ENCODE data around the gene FKBP8.
"Not testable (repeated sequence)": the region's sequence is repeated elsewhere in the genome, so short reads cannot be mapped to it uniquely, and the experiment has no call there.

Gene FKBP8

DNA sequence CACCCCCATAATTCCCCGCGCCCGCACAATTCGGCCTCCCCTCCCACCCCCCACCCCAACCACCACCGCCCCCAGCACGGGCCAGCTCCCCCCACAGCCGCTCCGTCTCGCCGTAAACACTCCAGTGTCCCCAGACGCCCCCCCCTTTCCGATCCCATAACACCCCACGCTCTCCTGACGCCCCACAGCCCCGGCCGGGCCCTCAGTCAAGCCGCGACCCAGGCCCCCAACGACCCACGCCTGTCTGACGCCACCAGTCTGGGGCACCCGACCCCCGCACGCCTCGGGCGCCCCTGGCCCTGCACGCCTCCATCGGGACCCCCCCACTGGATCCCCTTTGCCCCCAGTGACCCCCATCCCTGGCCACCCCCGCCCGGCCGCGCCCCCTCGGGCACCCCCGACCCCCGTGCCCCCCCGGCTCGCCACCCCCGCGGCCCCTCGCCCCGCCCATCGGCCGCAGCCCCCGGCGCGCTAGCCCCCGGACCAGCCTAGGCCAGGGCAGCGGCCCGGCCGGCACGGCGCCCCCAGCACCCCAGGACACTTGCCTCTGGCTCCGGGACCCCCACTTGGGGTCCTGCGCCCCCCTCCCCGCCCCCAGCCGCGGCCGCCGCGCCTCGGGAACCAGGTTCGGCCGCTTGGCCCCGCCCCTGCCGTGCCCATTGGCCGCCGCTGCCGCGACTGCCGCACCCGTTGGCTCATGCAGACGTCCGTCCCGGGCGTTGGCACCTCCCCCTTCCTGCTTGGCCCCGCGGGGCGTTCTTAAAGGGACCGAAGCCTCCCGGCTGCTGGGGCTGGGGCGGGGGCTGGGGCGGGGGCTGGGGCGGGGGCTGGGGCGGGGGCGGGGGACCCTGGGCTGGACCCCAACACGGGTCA, at the start of gene FKBP8:
Gene FKBP8 (minus strand): TSS at position 633 of the 873 bp plus-strand sequence. CDS start 1,603 bp downstream, outside the sequence.
- peak; percentile 85 for DNase-seq

DNA sequence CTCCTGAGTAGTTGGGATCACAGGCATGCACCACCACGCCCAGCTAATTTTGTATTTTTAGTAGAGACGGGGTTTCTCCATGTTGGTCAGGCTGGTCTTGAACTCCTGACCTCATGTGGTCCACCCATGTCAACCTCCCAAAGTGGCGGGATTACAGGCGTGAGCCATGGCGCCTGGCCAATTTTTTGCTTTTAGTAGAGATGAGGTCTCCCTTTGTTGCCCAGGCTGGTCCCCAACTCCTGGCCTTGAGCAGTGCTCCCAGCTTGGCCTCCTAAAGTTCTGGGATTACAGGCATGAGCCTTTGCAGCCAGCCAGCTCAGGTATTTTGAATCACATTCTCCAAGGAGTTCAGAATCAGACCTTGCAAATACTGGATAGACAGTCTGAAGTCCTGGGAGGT, 49.4 kb upstream of the FKBP8 start:
- not testable (repeated sequence) for DNase-seq

DNA sequence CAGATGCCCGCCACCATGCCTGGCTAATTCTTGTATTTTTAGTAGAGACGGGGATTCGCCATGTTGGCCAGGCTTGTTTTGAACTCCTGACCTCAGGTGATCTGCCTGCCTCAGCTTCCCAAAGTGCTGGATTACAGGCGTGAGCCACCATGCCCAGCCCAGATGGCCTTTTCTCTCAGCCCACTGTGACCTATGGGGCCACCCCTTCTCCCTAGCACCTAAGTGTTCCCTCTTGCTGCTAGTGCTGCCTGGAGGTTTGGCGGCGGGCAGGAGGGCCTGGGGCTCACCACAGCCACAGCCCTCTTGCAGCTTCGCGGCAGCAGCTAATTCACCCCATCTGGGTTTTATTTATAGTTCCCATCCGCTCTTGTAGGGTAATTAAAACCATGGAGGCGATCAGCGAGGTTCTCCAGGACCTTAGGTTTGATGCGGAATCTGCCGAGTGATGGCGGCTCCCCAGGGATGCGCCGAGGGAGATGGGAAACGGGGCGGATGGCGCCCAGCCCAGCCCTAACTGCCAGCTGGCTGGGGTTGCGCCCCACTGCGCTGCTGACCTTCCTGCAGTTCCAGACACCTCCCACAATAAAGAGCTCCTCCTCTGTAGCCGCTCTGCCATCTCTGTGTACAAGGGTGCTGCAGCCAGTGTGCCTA, 48.5 kb upstream of the FKBP8 start:
- DNase-seq = no peak

DNA sequence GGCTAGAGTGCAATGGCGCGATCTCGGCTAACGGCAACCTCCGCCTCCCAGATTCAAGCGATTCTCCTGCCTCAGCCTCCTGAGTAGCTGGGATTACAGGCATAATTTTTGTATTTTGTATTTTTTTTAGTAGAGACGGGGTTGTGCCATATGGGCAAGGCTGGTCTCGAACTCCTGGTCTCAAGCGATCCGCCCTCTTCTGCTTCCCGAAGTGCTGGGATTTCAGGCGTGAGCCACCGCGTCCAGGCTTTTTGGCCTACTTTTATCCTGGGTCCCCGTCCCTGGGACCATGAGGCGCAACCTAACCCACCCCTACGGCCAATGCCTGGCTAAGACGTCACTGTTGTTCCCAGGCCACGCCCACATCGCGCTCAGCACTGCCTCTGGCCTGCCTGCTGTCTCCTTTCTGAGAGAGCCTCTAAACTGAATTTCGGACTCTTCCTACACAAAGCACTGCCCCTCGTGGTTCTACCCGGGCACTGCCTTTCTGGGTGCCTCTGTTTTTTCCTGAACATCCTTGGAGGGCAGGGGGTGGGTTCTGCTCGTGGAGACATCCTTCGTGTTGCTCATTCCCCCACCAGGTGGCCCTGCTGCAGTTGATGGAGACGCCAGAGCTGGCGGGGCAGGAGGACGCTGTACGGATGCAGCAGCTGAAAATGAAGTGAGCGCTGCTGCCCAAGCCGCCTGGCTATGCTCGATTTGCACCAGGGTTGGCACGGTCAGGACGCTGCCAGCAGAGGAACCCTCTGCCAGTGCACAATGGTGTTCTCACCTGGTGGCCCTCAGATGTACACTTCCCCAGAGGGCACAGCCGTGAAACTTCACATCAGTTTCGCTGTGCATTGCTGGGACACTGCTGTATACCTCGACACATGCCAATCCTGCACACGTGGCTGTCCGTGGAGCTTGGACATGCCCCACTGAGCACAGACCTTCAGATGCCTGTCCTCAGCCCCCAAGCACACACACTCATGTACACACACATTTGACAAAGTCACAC, 47.2 kb upstream of the FKBP8 start:
- peak; percentile 29 for DNase-seq

DNA sequence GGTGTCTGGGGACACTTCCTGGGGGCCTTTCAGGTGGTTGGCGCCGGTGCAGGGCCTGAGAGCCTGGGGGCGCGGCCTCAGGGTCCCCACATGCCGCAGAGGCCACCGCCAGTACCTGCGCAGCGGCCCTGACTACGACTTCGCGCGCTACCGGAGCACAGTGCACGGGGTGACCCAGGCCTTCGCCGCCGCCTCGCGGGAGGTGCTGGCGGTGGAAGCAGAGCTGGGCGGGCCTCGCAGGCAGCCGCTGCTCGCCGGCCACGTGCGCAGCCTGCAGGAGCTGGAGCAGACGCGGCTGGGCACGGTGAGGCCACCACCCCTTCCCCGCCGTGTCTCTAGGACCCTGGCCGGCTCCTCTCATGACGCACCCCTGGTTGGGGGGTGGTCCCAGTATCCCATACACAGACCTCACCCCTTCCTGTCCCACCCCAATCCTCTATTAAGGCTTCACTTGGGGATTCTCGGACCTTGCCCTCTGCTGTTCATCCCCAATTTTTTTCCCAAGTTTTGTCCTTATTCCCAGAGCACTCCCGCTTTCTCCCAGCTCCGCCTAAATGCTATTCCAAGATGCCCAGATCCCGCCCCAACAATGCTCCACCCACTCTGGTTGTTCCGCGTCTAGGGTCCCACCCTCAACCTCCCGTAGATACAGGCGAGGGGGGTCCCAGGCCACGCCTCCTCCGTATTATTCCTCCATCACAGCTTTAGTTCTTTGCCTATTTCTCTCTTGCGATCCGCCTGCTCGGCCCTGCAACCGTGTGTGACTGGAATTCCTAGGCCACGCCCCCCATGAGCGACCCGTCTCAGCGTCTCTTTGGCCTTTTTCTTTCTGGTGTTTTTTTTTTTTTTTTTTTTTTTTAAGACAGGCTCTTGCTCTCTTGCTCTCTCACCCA, 46.3 kb upstream of the FKBP8 start:
- peak; percentile 45 for DNase-seq

DNA sequence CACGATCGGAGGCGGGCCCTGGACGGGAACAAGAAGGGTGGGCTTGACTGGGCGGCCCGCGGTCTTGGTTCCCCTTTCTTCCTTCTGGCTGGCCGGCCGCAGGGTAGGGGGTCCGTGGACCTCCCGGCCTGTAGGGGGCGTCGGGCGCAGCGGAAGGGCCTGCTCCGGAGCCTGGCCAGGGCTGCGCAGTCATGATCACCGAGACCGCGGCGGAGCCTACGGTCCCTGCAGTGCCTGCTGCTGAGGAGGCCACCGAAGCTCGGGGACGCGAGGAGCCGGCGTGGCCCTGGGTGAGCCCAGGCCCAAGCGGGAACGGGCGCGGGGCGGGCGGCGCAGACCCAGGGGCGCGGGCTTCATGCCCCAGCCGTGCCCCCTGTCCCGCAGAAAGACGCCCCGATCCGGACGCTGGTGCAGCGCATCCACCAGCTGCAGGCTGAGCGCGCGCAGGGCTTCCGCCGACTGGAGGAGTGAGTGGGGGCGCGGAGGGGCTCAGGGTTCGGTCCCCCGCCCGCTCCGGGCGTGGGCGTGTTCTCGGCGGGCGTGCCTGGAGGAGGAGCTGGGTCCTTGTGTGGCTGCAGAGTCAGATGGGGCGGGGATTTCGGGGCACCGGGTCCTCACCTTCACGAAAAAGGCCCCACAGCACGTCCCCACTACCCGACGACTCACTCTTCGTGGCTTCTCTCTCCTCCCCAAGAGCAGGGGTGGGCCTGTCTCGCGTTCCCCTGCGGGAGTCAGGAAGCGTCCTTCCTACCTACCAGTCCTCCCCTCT, 45.4 kb upstream of the FKBP8 start, which contains the start of gene REX1BD:
Gene REX1BD (plus strand): TSS at position 188 of the 769 bp plus-strand sequence. CDS start 4 bp downstream, at position 192.
- peak; percentile 81 for DNase-seq

DNA sequence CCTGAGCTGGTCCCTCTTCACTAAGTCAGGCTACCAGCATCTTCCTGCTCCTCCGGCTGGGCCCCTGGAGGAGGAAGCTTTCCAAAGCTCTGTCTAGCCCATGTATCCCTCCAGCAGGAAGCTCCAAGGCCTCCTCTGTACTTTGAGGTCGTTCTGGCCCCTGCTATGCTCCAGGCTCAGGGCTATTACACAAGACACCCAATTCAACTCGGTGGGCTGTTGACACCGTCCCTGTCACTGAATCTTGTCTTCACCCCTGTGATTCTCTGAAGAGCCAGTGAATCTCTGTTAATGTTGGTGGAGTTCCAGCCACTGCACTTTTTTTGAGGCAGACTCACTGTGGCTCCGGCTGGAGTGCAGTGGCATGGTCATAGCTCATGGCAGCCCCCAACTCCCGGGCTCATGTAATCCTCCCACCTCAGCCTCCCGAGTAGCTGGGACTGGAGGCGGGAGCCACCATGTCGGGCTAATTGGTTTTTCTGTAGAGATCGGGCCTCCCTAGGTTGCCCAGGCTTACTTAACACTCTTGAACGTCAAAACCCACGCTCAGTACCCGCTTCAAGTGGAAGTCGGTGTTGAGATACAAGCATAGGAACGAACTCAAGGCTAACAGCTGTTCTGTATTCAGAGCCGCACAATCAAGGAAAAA, 44.7 kb upstream of the FKBP8 start:
- no peak for DNase-seq

DNA sequence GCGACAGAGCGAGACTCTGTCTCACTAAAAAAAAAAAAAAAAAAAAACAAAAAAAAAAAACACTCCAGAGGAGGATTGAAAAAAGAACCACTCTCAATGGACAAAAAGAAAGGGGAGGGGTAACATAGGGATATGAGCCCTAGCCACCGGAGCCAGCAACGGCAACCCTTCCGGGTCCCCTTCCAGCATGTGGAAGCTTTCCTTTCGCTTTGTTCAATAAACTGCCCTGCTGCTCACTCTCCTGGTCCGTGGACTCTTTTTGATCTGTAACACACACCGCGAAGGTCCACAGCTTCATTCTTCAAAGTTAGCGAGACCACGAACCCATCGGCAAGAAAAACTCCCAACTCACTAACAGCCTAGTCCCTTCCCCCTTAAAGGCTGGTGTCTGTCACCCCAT, 44.2 kb upstream of the FKBP8 start:
- DNase-seq = no peak

DNA sequence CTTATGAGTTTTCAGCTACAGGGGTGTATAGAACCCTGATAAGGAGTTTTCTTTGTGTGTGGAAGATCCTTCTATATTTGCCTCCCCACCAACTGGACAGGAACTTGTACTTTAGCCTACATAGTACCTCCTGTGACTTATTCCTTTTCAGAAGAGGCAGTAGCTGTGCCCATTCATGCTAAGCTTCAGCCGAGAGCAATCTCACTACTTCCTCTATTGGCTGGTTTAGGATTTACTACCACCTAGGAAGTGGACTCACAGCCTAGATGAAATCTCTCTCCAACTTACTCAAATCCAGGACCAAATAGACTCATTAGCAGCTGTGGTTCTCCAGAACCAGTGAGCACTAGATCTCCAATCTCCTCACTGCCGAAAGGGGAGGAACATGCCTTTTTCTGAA, 42.9 kb upstream of the FKBP8 start:
- DNase-seq = no peak

DNA sequence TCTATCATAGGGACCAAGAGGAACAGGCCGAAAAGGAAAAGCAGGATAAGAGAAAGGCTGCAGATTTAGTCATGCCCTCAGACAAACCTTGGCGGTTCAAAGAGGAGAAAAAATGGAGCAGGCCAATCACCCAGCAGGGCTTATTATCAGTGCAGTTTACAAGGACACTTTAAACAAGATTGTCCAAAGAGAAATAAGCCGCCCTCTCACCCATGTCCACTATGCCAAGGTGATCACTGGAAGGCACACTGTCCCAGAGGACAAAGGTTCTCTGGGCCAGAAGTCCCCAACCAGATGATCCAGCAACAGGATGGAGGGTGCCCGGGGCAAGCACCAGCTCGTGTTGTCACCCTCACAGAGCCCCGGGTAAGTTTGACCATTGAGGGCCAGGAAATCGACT, 36.9 kb upstream of the FKBP8 start:
- no peak for DNase-seq

DNA sequence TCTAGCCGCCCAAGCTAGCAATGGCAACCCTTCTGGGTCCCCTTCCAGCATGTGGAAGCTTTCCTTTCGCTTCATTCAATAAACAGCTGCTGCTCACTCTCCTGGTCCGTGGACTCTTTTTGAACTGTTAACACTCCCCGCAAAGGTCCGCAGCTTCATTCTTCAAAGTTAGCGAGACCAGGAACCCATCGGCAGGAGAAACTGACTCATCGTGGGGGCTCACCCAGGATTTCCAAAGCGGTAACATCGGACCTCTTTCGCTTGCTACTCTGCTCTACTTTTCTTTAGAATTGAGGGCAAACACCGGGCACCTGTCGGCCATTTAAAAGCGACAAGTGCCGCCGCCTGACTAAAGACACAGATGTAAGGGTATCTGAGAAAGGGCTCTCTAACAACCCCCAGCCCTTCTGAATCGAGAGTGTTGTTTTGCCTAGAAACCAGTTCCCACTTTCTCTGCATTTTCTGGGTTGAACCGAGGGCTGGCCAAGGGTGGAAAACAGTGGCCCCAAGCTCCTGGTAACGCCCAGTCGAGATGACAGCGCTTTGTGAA, 34.1 kb upstream of the FKBP8 start:
- no peak for DNase-seq

DNA sequence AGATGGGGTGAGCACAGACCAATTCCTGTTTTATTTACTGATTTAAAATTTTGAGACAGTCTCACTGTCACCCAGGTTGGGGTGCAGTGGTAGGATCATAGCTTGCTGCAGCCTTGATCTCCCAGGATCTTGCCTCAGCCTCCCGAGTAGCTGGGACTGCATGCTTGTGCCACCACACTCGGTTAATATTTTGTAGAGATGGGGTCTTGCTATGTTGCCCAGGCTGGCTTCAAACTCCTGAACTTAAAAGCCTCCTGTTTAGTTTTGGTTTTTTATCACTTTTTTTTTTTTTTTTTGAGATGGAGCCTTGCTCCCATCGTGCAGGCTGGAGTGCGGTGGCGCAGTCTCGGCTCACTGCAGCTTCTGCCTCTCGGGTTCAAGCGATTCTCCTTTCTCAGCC, 33.0 kb upstream of the FKBP8 start:
- DNase-seq = no peak

DNA sequence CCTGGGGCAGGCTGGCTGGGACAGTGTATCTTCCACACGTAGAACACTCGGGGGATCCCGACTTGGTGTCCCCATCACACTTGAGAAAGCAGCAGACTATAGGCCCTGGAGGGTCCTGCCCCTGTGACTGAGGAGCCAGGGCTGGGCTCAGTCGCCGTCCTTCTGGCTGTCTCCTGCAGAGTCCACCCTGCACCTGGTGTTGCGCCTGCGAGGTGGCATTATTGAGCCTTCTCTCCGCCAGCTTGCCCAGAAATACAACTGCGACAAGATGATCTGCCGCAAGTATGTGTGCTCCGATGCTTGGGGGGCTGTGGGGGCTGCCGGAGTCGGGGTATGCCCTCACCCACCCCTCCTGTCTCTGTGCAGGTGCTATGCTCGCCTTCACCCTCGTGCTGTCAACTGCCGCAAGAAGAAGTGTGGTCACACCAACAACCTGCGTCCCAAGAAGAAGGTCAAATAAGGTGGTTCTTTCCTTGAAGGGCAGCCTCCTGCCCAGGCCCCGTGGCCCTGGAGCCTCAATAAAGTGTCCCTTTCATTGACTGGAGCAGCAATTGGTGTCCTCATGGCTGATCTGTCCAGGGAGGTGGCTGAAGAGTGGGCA, 31.4 kb upstream of the FKBP8 start:
- DNase-seq = no peak

DNA sequence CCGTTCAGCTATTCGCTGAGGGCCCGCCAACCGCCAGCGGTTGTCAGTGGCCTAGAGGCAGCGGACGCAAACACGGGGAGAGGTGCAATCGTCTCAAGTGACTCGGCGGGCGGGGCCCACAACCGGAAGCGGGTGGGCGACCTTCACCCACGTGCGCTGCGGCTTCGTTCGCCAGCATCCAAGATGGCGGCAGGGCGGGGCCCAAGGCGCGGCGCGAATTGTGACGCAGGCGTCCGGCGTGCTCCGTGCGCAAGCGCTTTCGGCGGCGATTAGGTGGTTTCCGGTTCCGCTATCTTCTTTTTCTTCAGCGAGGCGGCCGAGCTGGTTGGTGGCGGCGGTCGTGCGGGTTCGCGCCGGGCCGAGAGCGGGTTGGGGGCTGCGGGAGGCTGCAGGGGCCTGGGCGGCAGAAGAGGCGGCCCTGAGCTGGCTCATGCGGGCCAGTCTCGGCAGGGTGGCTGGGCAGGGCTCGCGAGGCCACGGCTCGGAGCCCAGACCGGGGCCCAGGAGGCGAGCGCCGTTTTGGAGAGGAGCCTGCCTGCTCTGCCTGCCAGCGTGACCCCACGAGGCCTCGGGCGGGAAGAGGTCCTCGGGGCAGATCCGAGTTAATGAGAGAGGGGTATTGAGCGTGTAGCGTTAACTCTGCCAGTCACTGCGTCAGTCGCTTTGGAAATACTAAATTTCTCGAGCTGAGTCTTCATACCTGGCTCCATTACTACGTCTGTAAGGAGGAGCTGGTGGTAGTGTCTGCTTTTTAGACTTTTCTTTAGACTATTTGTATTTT, 28.4 kb upstream of the FKBP8 start, which contains the start of gene UBA52:
Gene UBA52 (plus strand): TSS at position 294 of the 781 bp plus-strand sequence. CDS start 1,444 bp downstream, outside the sequence.
- DNase-seq = peak; percentile 96

DNA sequence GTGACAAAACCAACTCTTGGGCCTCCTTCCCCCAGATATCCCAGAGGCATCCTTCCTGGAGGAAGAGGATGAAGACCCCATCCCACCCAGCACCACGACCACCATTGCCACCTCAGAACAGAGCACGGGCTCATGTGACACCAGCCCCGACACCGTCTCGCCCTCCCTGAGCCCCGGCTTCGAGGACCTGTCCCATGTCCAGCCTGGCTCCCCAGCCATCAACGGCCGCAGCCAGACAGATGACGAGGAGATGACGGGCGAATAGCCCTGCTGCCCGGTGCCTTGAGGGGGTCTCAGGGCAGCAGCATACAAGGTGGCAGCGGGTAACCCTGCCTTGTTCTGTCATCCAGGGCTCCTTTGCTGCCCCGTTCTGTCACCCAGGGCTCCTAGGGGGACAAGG, 25.0 kb upstream of the FKBP8 start:
- DNase-seq = no peak

DNA sequence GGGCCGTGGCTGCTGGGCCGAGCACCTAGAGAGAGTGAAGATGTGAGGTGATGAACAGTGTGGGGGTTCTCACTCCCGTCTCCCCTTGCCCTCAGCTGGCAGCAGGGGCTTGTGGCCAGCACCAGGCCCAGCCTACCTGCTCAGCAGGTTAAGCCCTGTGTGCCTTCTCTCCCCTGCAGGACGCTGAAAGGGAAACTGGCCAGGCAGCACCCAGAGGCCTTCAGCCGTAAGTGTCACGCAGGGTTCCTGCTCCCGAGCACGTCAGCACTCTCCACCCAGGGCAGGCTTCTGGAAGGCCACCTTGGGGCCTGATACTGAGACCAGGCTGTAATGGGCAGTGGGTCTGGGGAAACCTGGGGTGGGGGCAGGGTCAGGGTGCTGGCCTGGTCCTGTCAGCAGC, 23.6 kb upstream of the FKBP8 start:
- no peak for DNase-seq

DNA sequence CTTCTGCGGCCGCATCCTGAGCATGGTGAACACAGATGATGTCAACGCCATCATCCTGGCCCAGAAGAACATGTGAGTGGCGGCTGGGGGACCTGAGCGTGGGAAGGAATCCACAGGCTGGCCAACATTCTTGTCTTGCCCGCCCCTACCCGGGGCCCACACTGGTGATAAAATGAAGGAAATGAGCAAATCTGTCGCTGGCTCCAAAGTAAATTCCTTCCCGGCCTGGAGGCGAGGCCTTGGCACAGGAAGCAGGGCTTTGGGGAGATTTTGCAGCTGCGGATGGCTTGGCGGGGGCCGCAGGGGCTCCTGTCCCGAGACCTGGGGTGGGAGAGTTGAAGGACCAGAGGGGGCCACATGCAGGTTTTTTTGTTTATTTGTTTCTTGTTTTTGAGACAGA, 18.7 kb upstream of the FKBP8 start:
- no peak for DNase-seq

DNA sequence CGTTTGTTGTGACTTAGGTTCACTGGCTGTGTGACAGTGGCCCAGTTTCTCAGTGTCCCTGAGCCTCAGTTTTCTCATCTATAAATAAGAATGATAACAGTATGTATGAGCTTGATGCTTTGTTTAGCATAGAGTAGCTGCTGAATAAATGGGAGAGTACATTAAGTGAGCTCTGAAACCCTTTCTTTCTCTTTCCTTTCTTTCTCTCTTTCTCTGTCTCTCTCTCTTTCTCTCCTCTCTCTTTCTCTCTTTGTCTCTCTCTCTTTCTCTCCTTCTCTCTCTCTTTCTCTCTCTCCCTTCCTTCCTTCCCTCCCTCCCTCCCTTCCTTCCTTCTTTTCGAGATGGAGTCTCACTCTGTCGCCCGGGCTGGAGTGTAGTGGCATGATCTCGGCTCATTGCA, 16.3 kb upstream of the FKBP8 start:
- no peak for DNase-seq

DNA sequence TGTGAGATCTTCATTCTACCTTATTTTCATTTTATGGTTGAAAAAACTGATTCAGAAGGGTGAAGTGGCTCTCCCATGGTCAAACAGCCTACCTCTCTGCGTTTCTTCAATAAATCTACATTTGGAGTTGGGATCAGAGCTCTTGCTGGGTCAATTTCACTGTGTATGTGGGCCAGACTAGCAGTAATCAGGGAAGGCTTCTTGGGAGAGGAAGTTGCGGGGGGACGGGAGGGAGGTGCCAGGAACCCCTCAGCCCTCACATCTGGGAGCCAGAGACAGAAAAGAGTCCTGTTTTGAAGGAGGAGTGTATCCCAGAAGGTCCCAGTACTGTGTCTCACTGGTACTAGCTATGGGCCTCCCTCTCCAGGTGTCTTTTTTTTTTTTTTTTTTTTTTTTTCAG, 15.2 kb upstream of the FKBP8 start:
- no peak for DNase-seq
